Activated CD8-positive, alpha-beta T cell treated with anti-CD3 and anti-CD28 coated beads for 36 hours (primary cell): Measurements from ENCODE around the gene STARD3. TPM values are rescaled to one million over a fixed set of nuclear protein-coding genes. Genes with fewer than 3 reads are reported as not detected.

Experiments used
- ATAC-seq: fragments of 200-7000 bp; cut with Tn5 transposase; one replicate; pipeline ENCODE4 v1.10.0; 2021; ENCODE audit warnings: mild to moderate bottlenecking, moderate library complexity
- CTCF ChIA-PET: fragments of 350-600 bp; sonication (Branson Sonifier 250); formaldehyde crosslinking; loops from one replicate; lab custom pipeline; 2021; ENCODE audit warnings: antibody characterized with exemption; lab: Charles Lee
- POLR2A ChIA-PET: fragments of 350-600 bp; sonication (Branson Sonifier 250); formaldehyde crosslinking; loops from one replicate; lab custom pipeline; 2021; ENCODE audit warnings: antibody characterized with exemption; lab: Charles Lee
- DNase-seq: peaks from one replicate; pipeline ENCODE4 v3.0.0-alpha.2; 2020
- H3K27ac Mint-ChIP-seq: one replicate; pipeline ENCODE4 v1.8.0; 2021; ENCODE audit warnings: mild to moderate bottlenecking, mixed read lengths
- H3K27me3 Mint-ChIP-seq: one replicate; pipeline ENCODE4 v1.8.0; 2021; ENCODE audit warnings: mixed read lengths
- H3K36me3 Mint-ChIP-seq: one replicate; pipeline ENCODE4 v1.8.0; 2021; ENCODE audit warnings: low read depth, mixed read lengths
- H3K4me1 Mint-ChIP-seq: one replicate; pipeline ENCODE4 v1.8.0; 2021; ENCODE audit warnings: low read depth, mixed read lengths
- H3K4me3 Mint-ChIP-seq: one replicate; pipeline ENCODE4 v1.8.0; 2021; ENCODE audit warnings: mild to moderate bottlenecking, moderate library complexity, mixed read lengths
- H3K9me3 Mint-ChIP-seq: one replicate; pipeline ENCODE4 v1.8.0; 2021; ENCODE audit warnings: mixed read lengths
- CTCF ChIP-seq: fragments of 200-600 bp; IDR thresholded peaks from one replicate; pipeline ENCODE4 v1.8.0; 2022; ENCODE audit warnings: antibody characterized with exemption, mild to moderate bottlenecking
- intact Hi-C: fragments of 100-400 bp; cut with micrococcal nuclease; formaldehyde crosslinking; loops from one replicate; pipeline ENCODE4 v1.10.0; 2022
- total RNA-seq, 2 experiments: library from RNA; stranded (reverse); gene quantifications; one replicate each; pipeline ENCODE4 v1.2.3, GENCODE V29; 2021

STARD3 gene
- total RNA-seq, 2 experiments from 2014 or later, result 48.7 to 50.3 TPM

- no peak within 1 kb of the TSS for H3K4me3 Mint-ChIP-seq
- intact Hi-C loops, result no loop called here
- no peak within 1 kb of the TSS for H3K27ac Mint-ChIP-seq
- POLR2A ChIA-PET, result interaction anchor here (0.6 to 1.2 kb wide), 3 partner anchors 12 to 77 kb away, joined by 3 to 6 read pairs (median 3); partner anchors contain the start of genes MIEN1 and PGAP3
- peaks cover 2% of the 10 kb centered on the region for H3K36me3 Mint-ChIP-seq
- ATAC-seq, result no peak
- no peak for TF ChIP-seq CTCF
- H3K4me1 Mint-ChIP-seq, result peaks cover 8% of the 10 kb centered on the region
- CTCF ChIA-PET, result interaction anchor here (1.2 to 1.8 kb wide), 2 partner anchors 78 to 281 kb away, joined by 3 to 7 read pairs; partner anchors contain the start of gene PSMD3
- no peak for DNase-seq
- peaks cover 29% of the 10 kb centered on the region for H3K27me3 Mint-ChIP-seq
- no peaks in the 10 kb centered on the region for H3K9me3 Mint-ChIP-seq
Observed at GRCh38 chr17:39699818-39700147, 62.8 kb downstream of the STARD3 start, which contains the start of gene ERBB2. ERBB2 (plus strand) TSS chr17:39700064; CDS start chr17:39700239, 175 bp downstream.

GRCh38 chr17:39700148-39700987 is 63.4 kb downstream of the STARD3 start:
- ATAC-seq (no peak), DNase-seq (no peak)
- Mint-ChIP-seq H3K27me3 (peaks cover 29% of the 10 kb centered on the region), H3K36me3 (peaks cover 2% of the 10 kb centered on the region), H3K9me3 (no peaks in the 10 kb centered on the region), H3K4me3 (no peak overlapping the region), H3K27ac (no peak overlapping the region), H3K4me1 (peaks cover 8% of the 10 kb centered on the region)
- POLR2A ChIA-PET, result interaction anchor here (0.6 to 1.2 kb wide), 3 partner anchors 13 to 77 kb away, joined by 3 to 6 read pairs (median 3); partner anchors contain the start of genes MIEN1 and PGAP3
- CTCF ChIA-PET, result interaction anchor here (1.0 to 1.8 kb wide), 4 partner anchors 30 to 280 kb away, joined by 3 to 7 read pairs (median 4); partner anchors contain the start of genes MIEN1 and PSMD3
- intact Hi-C loops, result no loop called here
- no peak for TF ChIP-seq CTCF

DNA sequence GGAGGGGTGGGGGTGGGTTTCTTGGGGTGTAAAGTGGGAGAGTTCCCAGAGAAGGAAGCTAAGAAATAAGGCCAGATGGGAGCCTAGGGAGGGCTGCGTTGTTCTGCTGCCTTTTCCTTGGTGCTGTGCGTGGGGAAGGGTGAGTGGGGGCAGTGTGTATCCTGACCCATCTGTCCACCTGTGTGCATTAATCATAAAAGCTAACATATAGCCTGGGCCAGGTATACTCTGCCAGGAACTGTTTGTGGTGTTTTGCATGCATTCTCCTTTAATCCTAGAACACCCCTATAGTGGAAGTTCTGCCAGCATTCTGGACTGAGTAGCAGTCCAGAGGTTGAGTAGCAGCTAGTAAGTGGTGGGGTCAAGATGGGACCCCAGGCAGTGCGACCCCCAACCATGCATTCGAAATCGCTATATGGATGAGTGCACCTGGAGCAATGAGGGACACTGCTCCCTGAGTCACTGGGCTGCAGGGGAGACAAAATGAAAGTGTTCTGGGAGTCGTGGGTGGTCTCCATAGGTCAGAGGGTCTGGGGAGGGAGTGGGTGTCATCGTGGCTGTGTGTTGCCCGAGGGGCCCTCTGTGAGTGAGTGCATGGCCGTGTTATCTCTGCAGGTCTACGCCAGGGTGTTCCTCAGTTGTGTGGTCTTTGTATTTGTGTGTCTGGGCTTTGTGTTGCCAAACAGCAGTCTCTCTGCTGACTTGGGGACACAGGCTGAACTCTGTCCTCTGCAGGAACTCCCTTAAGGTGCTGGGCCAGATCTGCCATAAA is 64.3 kb downstream of the STARD3 start:
- peaks cover 8% of the 10 kb centered on the region for H3K4me1 Mint-ChIP-seq
- intact Hi-C loops, result no loop called here
- peaks cover 29% of the 10 kb centered on the region for H3K27me3 Mint-ChIP-seq
- CTCF ChIA-PET, result interaction anchor here (1.0 to 1.8 kb wide), 4 partner anchors 29 to 279 kb away, joined by 3 to 7 read pairs (median 4); partner anchors contain the start of genes MIEN1 and PSMD3
- ATAC-seq (no peak), DNase-seq (no peak)
- H3K9me3 Mint-ChIP-seq, result no peaks in the 10 kb centered on the region
- no peak overlapping the region for H3K27ac Mint-ChIP-seq
- no peak for TF ChIP-seq CTCF
- POLR2A ChIA-PET, result interaction anchor here (1.2 kb wide), 1 partner anchor 14 kb away, joined by 3 read pairs; the partner anchor contains the start of gene PGAP3
- H3K4me3 Mint-ChIP-seq, result no peak overlapping the region
- peaks cover 2% of the 10 kb centered on the region for H3K36me3 Mint-ChIP-seq

GRCh38 chr17:39701784-39702422 is 65.0 kb downstream of the STARD3 start:
- no peak for DNase-seq
- ChIA-PET CTCF (interaction anchor here (1.2 kb wide), 1 partner anchor 19 kb away, joined by 3 read pairs; no protein-coding TSS in a partner anchor), POLR2A (no interaction called here)
- TF ChIP-seq CTCF, result no peak
- Mint-ChIP-seq H3K9me3 (no peaks in the 10 kb centered on the region), H3K4me1 (peaks cover 11% of the 10 kb centered on the region), H3K4me3 (no peak overlapping the region), H3K27me3 (peaks cover 29% of the 10 kb centered on the region), H3K27ac (no peak overlapping the region), H3K36me3 (peaks cover 2% of the 10 kb centered on the region)
- ATAC-seq, result no peak
- intact Hi-C loops, result no loop called here
